GM18909 (cell line): ENCODE data around the gene PSMA4.
"Not testable (repeated sequence)": the region's sequence is repeated elsewhere in the genome, so short reads cannot be mapped to it uniquely, and the experiment has no call there.

ENCODE experiments used
- ATAC-seq: cut with Tn5 transposase; IDR thresholded peaks from one replicate; pipeline ENCODE4 v1.9.1; 2021; ENCODE audit warnings: mild to moderate bottlenecking; ENCODE audit not compliant: unreplicated experiment, poor library complexity

The PSMA4 gene

DNA sequence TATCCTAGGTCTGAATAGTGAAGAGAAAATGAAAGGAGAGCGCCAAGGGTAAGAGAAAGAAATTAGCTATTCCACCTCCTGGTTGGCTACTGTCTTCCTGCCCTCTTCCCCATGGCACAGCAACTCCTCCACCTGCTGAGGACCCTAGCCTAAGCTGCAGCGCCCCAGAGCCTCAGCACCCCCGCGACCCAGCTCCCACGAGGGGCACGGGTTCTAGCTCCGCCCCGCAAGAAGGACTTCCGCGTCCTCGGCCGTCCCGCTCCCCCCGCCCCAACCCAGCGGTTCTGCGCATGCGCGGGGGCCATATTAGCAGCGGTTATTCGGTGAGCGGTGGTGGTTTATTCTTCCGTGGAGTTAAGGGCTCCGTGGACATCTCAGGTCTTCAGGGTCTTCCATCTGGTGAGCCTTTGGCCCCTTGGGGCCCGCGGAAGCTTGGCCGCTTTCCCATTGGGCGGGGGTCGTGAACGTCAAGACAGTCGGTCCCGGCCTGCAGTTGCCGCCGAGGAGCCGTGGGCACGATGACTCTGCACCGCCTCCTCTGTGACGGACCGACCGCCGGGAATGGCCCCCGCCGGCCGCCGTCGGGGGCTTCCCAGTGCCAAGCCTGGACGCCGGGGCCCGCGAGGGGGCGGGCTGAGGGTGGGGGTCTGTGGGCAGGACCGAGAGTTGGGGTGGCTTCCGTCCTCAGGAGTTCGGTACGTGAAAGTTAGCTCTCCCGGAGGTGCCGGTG, at the start of gene PSMA4:
Gene PSMA4 (plus strand): TSS at position 304 of the 730 bp plus-strand sequence. CDS start 1,484 bp downstream, outside the sequence.
- peak; percentile 77 for ATAC-seq

GRCh38 chr15:78492872-78493271, 47.4 kb upstream of the PSMA4 start:
- ATAC-seq, result no peak

DNA sequence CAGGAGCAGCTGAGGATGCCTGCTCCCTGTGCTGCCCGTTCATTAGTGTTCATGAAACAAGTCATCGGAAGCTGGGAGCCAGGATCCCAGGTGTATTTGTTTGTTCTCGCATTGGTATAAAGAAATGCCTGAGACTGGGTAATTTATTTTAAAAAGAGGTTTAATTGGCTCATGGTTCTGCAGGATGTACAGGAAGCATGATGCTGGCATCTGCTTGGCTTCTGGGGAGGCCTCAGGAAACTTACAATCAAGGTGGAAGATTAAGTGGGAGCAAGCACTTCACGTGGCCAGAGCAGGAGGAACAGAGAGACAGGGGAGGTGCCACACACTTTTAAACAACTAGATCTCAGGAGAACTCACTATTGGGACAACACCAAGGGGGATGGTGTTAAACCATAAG, 38.4 kb upstream of the PSMA4 start:
- no peak for ATAC-seq

DNA sequence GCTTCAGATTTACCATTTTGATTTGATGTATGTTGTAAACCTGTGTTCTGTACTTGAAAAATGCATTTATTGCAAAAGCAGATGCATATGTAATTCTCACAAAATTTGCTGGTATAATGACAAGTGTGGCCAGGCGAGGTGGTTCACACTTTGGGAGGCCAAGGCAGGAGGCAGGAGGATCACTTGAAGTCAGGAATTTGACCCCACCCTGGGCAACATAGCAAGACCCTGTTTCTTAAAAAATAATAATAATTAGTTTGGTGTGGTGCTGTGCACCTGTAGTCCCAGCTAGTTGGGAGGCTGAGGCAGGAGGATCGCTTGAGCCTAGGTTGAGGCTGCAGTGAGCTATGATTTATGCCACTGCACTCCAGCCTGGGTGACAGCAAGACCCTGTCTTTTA, 37.6 kb upstream of the PSMA4 start:
- no peak for ATAC-seq

GRCh38 chr15:78506971-78507830, 33.0 kb upstream of the PSMA4 start, which contains the start of gene HYKK:
Gene HYKK, plus strand, starts transcription at chr15:78507577. Its CDS starts 5,512 bp downstream, at chr15:78513089.
- peak; percentile 89 for ATAC-seq

- peak; percentile 29 for ATAC-seq
Measured at GRCh38 chr15:78507831-78508160, 32.4 kb upstream of the PSMA4 start.

- no peak for ATAC-seq
Measured at GRCh38 chr15:78508272-78508671, 32.0 kb upstream of the PSMA4 start.

- no peak for ATAC-seq
Measured at GRCh38 chr15:78509726-78510312, 30.4 kb upstream of the PSMA4 start.

- not testable (repeated sequence) for ATAC-seq
Measured at GRCh38 chr15:78520035-78520434, 20.2 kb upstream of the PSMA4 start.

GRCh38 chr15:78524230-78524629, 16.0 kb upstream of the PSMA4 start:
- ATAC-seq, result no peak

- no peak for ATAC-seq
Measured at GRCh38 chr15:78527325-78527724, 12.9 kb upstream of the PSMA4 start.

- no peak for ATAC-seq
Measured at GRCh38 chr15:78533331-78533730, 6.9 kb upstream of the PSMA4 start.

DNA sequence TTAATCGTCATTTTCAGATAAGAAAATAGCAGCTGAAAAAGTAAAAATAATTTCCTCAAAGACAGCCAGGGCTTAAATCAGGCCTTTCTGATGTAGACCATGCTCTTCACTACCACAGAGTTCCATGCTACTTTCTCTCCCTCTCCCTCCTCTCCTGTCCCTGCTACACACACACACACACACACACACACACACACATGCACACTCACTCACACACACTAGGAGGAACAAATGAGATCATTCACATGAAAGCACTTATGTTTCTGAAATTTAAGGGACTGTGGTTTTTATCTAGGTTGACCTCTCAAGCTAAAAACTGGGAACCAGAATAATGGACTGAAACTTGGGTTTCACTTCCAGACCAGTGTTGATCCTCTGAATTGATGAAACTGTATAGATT, 4.1 kb upstream of the PSMA4 start:
- no peak for ATAC-seq

DNA sequence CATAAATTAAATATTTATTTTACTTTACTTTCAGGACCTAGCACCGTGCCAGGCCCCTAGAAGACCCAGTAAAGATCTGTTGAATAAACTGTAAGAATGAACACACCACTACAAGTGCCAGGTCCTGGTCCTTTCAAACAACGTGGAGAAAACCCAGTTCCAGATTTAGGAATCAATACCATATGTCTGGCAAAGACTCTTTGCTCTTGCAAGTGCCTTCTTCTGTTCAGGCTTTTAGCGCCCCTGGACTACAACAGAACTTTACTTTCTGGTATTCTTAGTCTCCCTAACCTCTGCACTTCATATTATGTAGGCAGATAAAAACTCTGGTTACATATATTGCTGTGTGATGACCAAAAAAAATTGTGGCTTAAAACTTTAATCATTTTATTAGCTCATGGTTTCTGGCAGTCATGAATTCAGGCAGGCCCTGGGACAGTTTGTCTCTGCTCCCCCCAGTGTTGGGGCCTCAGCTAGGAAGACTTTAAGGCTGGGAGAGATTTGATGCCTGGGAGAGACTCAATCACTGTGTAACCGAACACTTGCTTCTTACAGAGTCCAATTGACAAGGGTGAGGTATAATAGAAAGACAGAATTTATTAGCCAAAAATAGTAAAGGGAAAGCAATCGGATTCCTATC, 2.9 kb upstream of the PSMA4 start:
- no peak for ATAC-seq

DNA sequence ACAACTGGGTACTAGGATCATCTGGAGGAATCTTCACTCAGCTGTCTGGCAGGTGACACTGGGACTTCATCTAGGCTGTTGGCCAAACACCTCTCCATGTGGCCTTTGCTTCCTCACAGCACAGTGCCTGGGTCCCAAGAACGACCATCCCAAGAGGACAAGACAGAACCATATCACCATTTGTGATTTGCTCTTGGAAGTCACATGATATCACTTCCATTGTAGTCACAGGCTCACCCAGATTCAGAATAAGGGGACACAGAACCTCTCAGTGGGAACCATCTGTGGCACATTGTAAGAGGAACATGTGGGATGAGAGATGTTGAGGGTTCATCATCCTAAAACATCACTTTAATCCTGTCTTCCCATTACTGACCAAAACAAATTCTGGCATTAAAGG, 1.9 kb upstream of the PSMA4 start:
- no peak for ATAC-seq

- peak; percentile 14 for ATAC-seq
Measured at GRCh38 chr15:78539464-78540140, 642 bp upstream of the PSMA4 start.

GRCh38 chr15:78540871-78541743, 863 bp downstream of the PSMA4 start:
- ATAC-seq, result no peak

DNA sequence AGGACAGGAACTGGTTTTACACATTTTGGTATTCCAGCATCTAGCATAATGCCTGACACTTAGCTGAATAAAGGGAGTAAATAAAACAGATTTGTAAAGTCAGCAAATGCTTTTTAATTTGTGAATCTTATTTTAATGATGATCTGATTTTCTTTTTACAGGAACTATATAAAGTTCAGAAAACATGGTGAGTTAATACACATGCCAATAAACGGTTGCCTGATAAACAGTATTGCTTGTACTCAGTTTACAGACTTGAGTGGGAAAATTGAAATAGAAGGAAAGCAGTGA, 1.4 kb downstream of the PSMA4 start:
- no peak for ATAC-seq

GRCh38 chr15:78542647-78543046, 2.4 kb downstream of the PSMA4 start:
- ATAC-seq, result no peak
